ENCODE data around the gene AFG1L. TPM values are rescaled to one million over a fixed set of nuclear protein-coding genes. Genes with fewer than 3 reads are reported as not detected.

AFG1L gene
- total and polyA plus RNA-seq, 7 donors: 2.4 to 10.4 (median 5.4) TPM

DNA sequence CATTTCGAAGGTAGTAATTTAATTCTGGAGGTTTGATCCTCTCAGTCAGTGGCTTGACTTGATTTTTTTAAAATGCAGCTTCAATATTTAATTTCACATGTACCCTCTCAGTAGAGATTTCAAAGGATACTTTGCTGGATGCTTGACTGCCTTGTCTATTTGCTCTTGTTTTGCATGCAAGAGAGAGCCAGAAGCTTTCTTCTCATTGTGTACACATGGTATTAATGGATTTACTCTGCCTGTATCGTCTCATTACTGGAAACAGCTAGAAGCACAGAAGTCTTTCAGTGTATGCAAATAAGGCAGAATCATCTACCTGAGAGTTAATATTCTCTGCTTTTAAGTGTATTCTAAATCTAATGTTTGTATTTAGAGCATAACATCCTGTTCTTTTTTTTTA is 181.5 kb downstream of the AFG1L start:
- Histone ChIP-seq H3K9me3 (no peaks in the 10 kb centered on the region), H3K4me1 (no peaks in the 10 kb centered on the region), H3K27ac (no peak overlapping the region), H3K4me3 (no peak overlapping the region), H3K27me3 (ENCODE audit: insufficient read depth in 3 of 3, low read length in 2 of 3) (no peaks in the 10 kb centered on the region), H3K36me3 (ENCODE audit: insufficient read depth in 1 of 2, low read depth in 1 of 2) (peaks cover 0 to 10% of the 10 kb centered on the region in 2 donors)
- ATAC-seq (no peak), DNase-seq (no peak)
- 77 to 87% (median 82%) methylated on average over 2 of the region's 2 CpGs for WGBS, 3 donors
- intact Hi-C loops (cut with DNase I): no loop called here
- TF ChIP-seq, protein P1, sequence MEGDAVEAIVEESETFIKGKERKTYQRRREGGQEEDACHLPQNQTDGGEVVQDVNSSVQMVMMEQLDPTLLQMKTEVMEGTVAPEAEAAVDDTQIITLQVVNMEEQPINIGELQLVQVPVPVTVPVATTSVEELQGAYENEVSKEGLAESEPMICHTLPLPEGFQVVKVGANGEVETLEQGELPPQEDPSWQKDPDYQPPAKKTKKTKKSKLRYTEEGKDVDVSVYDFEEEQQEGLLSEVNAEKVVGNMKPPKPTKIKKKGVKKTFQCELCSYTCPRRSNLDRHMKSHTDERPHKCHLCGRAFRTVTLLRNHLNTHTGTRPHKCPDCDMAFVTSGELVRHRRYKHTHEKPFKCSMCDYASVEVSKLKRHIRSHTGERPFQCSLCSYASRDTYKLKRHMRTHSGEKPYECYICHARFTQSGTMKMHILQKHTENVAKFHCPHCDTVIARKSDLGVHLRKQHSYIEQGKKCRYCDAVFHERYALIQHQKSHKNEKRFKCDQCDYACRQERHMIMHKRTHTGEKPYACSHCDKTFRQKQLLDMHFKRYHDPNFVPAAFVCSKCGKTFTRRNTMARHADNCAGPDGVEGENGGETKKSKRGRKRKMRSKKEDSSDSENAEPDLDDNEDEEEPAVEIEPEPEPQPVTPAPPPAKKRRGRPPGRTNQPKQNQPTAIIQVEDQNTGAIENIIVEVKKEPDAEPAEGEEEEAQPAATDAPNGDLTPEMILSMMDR (IDR thresholded peaks at IDR 0.05): no peak

DNA sequence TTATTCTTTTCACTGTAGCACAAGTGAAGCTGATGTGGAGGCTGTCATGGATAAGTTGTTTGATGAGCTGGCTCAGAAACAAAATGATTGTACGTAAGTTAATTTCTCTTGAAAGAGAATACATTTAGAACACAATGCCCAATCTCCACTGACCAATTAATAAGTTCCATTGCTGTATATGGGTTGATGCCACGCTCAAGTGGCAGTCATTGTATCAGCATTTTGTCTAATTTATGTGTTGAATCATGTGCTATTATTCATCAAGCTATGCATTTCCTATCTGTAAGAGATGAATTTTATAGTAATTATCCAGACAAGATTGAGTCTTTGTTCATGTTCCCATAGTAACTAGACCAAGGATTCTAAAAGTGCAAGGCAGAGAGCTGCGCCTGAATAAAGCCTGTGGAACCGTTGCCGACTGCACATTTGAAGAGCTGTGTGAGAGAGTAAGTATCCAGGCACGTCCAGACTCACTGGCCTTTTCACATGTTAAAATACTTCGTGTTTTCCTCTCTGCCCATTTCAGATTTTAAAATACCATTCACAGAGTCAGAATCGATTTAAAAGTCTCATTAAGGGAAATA is 182.1 kb downstream of the AFG1L start:
- ATAC-seq (no peak), DNase-seq (no peak)
- Histone ChIP-seq H3K27me3 (ENCODE audit: insufficient read depth in 3 of 3, low read length in 2 of 3) (no peaks in the 10 kb centered on the region), H3K27ac (no peak overlapping the region), H3K4me3 (no peak overlapping the region), H3K4me1 (no peaks in the 10 kb centered on the region), H3K9me3 (no peaks in the 10 kb centered on the region), H3K36me3 (ENCODE audit: insufficient read depth in 1 of 2, low read depth in 1 of 2) (peaks cover 0 to 10% of the 10 kb centered on the region in 2 donors)
- TF ChIP-seq, protein P1 (IDR thresholded peaks at IDR 0.05): no peak
- intact Hi-C loops (cut with DNase I): no loop called here
- WGBS, 3 donors: 78 to 82% (median 81%) methylated on average over 8 of the region's 8 CpGs

DNA sequence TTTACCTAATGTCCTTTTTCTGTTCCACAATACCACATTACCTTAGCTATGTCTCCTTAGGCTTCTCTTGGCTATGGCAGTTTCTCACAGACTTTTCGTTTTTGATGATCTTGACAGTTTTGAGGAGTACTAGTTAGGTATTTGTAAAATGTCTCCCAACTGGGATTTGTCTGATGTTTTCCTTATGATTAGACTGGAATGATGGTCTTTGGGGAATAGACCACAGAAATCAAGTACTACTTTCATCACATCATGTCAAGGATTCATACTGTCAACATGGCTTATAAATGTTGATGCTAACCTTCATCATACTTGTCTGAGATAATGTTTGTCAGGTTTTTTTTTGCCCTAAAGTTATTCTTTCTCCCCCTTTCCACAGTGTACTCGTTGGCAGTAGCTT is 187.7 kb downstream of the AFG1L start:
- DNase-seq (no peak), ATAC-seq (no peak)
- no peak overlapping the region for H3K27ac ChIP-seq
- no peaks in the 10 kb centered on the region for H3K9me3 ChIP-seq
- TF ChIP-seq, protein P1 (IDR thresholded peaks at IDR 0.05): no peak
- no peaks in the 10 kb centered on the region for H3K4me1 ChIP-seq
- H3K27me3 ChIP-seq (ENCODE audit: insufficient read depth in 3 of 3, low read length in 2 of 3): no peaks in the 10 kb centered on the region
- H3K4me3 ChIP-seq: no peak overlapping the region
- intact Hi-C loops (cut with DNase I): no loop called here
- H3K36me3 ChIP-seq (ENCODE audit: insufficient read depth in 1 of 2, low read depth in 1 of 2): peaks cover 0 to 3% of the 10 kb centered on the region in 2 donors
- WGBS, 3 donors: 69 to 83% (median 75%) methylated on average over 2 of the region's 2 CpGs

DNA sequence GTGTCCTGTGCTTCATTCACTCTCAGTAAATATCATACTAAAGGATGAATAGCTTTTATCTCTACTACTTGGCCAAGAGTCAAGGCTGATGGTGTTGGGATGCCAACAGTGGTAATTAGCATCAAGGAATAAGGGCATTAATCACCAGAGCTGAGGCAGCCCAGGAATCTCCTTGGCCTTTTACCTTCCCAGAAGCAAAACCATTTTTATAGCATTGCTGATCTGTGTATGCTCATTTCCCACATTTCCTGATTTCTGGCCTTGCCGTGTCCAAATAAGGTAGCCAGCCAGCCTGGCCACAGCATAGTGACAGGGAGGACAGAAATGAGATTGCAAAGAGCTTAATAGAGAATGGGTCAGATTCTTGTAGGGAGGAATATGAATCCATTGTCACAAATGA is 189.2 kb downstream of the AFG1L start:
- Histone ChIP-seq H3K4me1 (no peaks in the 10 kb centered on the region), H3K27ac (no peak overlapping the region), H3K4me3 (no peak overlapping the region), H3K9me3 (no peaks in the 10 kb centered on the region), H3K36me3 (ENCODE audit: insufficient read depth in 1 of 2, low read depth in 1 of 2) (no peaks in the 10 kb centered on the region), H3K27me3 (ENCODE audit: insufficient read depth in 3 of 3, low read length in 2 of 3) (no peaks in the 10 kb centered on the region)
- intact Hi-C loops (cut with DNase I): no loop called here
- DNase-seq: no peak
- no peak for ATAC-seq
- 63 to 81% (median 71%) methylated on average over 1 of the region's 1 CpG for WGBS, 3 donors
- TF ChIP-seq, protein P1 (IDR thresholded peaks at IDR 0.05): no peak

DNA sequence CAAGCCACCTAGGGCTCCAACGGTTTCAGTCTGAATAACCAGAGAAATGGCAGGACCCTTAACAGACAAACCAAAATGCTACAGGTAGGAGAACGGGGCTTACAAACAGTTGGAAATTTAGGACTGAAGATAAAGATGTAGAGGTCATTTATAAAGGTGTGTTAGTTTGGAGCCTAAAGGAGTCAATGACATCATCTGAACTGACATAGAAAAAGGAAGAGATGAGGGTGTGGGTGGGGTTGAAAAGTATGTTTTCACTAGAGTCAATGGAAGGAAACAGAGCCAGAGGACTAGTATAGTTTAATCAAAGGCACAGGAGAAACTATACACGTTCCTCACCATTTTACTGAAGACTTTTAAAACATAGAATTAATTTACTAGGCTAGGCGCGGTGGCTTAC is 194.8 kb downstream of the AFG1L start:
- no peaks in the 10 kb centered on the region for H3K9me3 ChIP-seq
- no peaks in the 10 kb centered on the region for H3K27me3 ChIP-seq (ENCODE audit: insufficient read depth in 3 of 3, low read length in 2 of 3)
- no peak overlapping the region for H3K27ac ChIP-seq
- ATAC-seq (no peak), DNase-seq (no peak)
- intact Hi-C loops (cut with DNase I): loop anchor here (10.0 kb wide), 2 partner anchors 235 to 375 kb away; no protein-coding TSS in a partner anchor
- WGBS, 3 donors: 94 to 98% (median 96%) methylated on average over 5 of the region's 5 CpGs
- H3K4me3 ChIP-seq: no peak overlapping the region
- H3K4me1 ChIP-seq: no peaks in the 10 kb centered on the region
- TF ChIP-seq, protein P1 (IDR thresholded peaks at IDR 0.05): no peak
- no peaks in the 10 kb centered on the region for H3K36me3 ChIP-seq (ENCODE audit: insufficient read depth in 1 of 2, low read depth in 1 of 2)
